ENCODE measurements around the gene MGAT3. TPM values are rescaled to one million over a fixed set of nuclear protein-coding genes. Genes with fewer than 3 reads are reported as not detected.

The MGAT3 gene
- total and polyA plus RNA-seq, 9 of the 15 experiments (the other 6 are each of a cell fraction or from before 2014, with no cell fraction given) = 0.10 to 11.5 (median 4.6) TPM

GRCh38 chr22:39502109-39502788 is 45.4 kb downstream of the MGAT3 start, which contains the start of gene MIEF1 (continued):
- no peak for TF ChIP-seq PATZ1 (CRISPR knock-in tag; IDR thresholded peaks at IDR 0.05; ENCODE audit: borderline replicate concordance)
- no peak for TF ChIP-seq CREBBP (IDR thresholded peaks at IDR 0.05; ENCODE audit: low read depth, low read length)
- TF ChIP-seq PURB (CRISPR knock-in tag; IDR thresholded peaks at IDR 0.05; ENCODE audit: low read depth) = no peak
- TF ChIP-seq SP1 (CRISPR knock-in tag; IDR thresholded peaks at IDR 0.05) = peak; percentile 75; the same call in 1 of the 2 replicates
- TF ChIP-seq SMC3 (conservative IDR thresholded peaks at IDR 0.05; ENCODE audit: insufficient read depth, low read depth, low read length) = no peak
- TF ChIP-seq HNRNPUL1 (IDR thresholded peaks at IDR 0.05; ENCODE audit: low read length) = no peak
- TF ChIP-seq POLR2A (conservative IDR thresholded peaks at IDR 0.05) = peak; percentile 73
- no peak for TF ChIP-seq MCM3 (IDR thresholded peaks at IDR 0.05)
- TF ChIP-seq ETV6 (IDR thresholded peaks at IDR 0.05; ENCODE audit: borderline replicate concordance in 1 of 2, low read depth in 2 of 2, low read length in 1 of 2) = no peak
- no peak for TF ChIP-seq ETV6 (CRISPR knock-in tag; IDR thresholded peaks at IDR 0.05; ENCODE audit: borderline replicate concordance)
- no peak for TF ChIP-seq ZKSCAN3 (CRISPR knock-in tag; IDR thresholded peaks at IDR 0.05)
- TF ChIP-seq TAF7 (tag; IDR thresholded peaks at IDR 0.05) = 0 out of 2 replicates have a peak, but pooled peaks have one; percentile 18
- no peak for TF ChIP-seq PCBP1 (IDR thresholded peaks at IDR 0.05; ENCODE audit: low read depth, low read length, poor library complexity, severe bottlenecking)
- TF ChIP-seq XRCC3 (IDR thresholded peaks at IDR 0.05) = no peak
- TF ChIP-seq NFYB (IDR thresholded peaks at IDR 0.05; ENCODE audit: extremely low read depth, insufficient read length) = no peak
- TF ChIP-seq ZNF830 (CRISPR knock-in tag; IDR thresholded peaks at IDR 0.05) = no peak
- TF ChIP-seq CTCFL (IDR thresholded peaks at IDR 0.05; ENCODE audit: borderline replicate concordance, insufficient read depth, low read depth, low read length, poor library complexity, severe bottlenecking) = no peak
- TF ChIP-seq E2F5 (CRISPR knock-in tag; IDR thresholded peaks at IDR 0.05) = no peak
- TF ChIP-seq ZNF785 (CRISPR knock-in tag; IDR thresholded peaks at IDR 0.05) = no peak
- TF ChIP-seq GTF2E2 (tag; IDR thresholded peaks at IDR 0.05) = no peak
- no peak for TF ChIP-seq NR1H2 (CRISPR knock-in tag; IDR thresholded peaks at IDR 0.05)
- TF ChIP-seq ZNF212 (CRISPR knock-in tag; IDR thresholded peaks at IDR 0.05) = no peak
- TF ChIP-seq PRMT5 (CRISPR knock-in tag; IDR thresholded peaks at IDR 0.05) = no peak
- no peak for TF ChIP-seq NFXL1 (CRISPR knock-in tag; IDR thresholded peaks at IDR 0.05)
- TF ChIP-seq ZNF75A (CRISPR knock-in tag; IDR thresholded peaks at IDR 0.05) = no peak
- TF ChIP-seq NRF1 (conservative IDR thresholded peaks at IDR 0.05 in 1 of 2, IDR thresholded peaks at IDR 0.05 in 1 of 2) = peak; percentile 92 to 93
- TF ChIP-seq CHD2 (IDR thresholded peaks at IDR 0.05; ENCODE audit: low read depth, low read length) = no peak
- no peak for TF ChIP-seq PPARD (CRISPR knock-in tag; IDR thresholded peaks at IDR 0.05)
